Activated CD4-positive, alpha-beta memory T cell treated with anti-CD3 and anti-CD28 coated beads, Interleukin-2, amount 10 ng/mL, durations not matched to agents 7 days and 5 days (primary cell): ENCODE data around the gene FIBP. TPM values are rescaled to one million over a fixed set of nuclear protein-coding genes. Genes with fewer than 3 reads are reported as not detected.
A peak's percentile ranks its signal among the peaks of the same experiment; 100 is the strongest.

Source experiments
- CTCF ChIA-PET: fragments of 350-600 bp; sonication (Branson Sonifier 250); formaldehyde crosslinking; loops from one replicate; lab custom pipeline; 2021; ENCODE audit warnings: antibody characterized with exemption, inconsistent platforms; lab: Charles Lee
- POLR2A ChIA-PET: fragments of 350-600 bp; sonication (Branson Sonifier 250); formaldehyde crosslinking; loops from one replicate; lab custom pipeline; 2021; ENCODE audit warnings: antibody characterized with exemption; lab: Charles Lee
- DNase-seq: peaks from one replicate; pipeline ENCODE4 v3.0.0-alpha.2; 2020
- H3K27ac Mint-ChIP-seq: one replicate; pipeline ENCODE4 v1.8.0; 2021; ENCODE audit warnings: mild to moderate bottlenecking, mixed read lengths
- H3K27me3 Mint-ChIP-seq: one replicate; pipeline ENCODE4 v1.8.0; 2021; ENCODE audit warnings: mixed read lengths
- H3K36me3 Mint-ChIP-seq: one replicate; pipeline ENCODE4 v1.8.0; 2021; ENCODE audit warnings: low read depth, mixed read lengths
- H3K4me1 Mint-ChIP-seq: one replicate; pipeline ENCODE4 v1.8.0; 2021; ENCODE audit warnings: mixed read lengths
- H3K4me3 Mint-ChIP-seq: one replicate; pipeline ENCODE4 v1.8.0; 2021; ENCODE audit warnings: mild to moderate bottlenecking, mixed read lengths
- H3K9me3 Mint-ChIP-seq: one replicate; pipeline ENCODE4 v1.8.0; 2021; ENCODE audit warnings: mixed read lengths
- total RNA-seq, 2 experiments: library from RNA; stranded (reverse); gene quantifications; one replicate each; pipeline ENCODE4 v1.2.3, GENCODE V29; 2021

The FIBP gene
- total RNA-seq, 2 experiments from 2014 or later = 71.7 to 77.4 TPM

DNA sequence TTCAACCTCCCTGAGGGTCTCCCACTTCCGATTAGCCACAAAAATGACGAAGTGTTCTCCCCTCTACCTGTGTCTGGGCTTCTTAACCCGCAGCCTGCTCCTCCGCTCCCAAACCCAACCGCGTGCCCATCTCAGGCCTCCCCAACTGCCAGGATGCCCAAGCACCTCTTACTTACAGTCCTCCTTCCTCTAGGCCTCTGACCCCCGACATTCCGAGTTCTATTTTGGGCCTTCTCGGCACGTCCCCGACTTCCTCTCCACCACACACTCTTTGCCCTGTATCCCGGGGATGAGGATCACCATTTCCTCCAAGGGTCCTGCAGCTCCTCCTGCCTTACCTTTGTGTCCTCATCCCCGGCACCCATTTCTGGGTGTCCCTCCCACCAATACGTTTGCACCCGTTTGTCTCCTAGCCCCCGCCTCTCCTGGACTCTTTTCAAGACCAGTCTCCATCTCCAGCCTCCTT lies 28.4 kb downstream of the FIBP start:
- Mint-ChIP-seq H3K4me1 (peaks cover 56% of the 10 kb centered on the region), H3K4me3 (peak overlapping the region; percentile 84), H3K36me3 (peaks cover 61% of the 10 kb centered on the region), H3K27me3 (no peaks in the 10 kb centered on the region), H3K9me3 (no peaks in the 10 kb centered on the region), H3K27ac (peak overlapping the region; percentile 97)
- no peak for DNase-seq
- ChIA-PET CTCF (interaction anchor here (0.6 to 8.7 kb wide), 43 partner anchors 8 to 360 kb away, joined by 3 to 251 read pairs (median 5); partner anchors contain the start of genes AP5B1, BANF1, C11orf68 and CCDC85B), POLR2A (interaction anchor here (0.6 to 8.9 kb wide), 37 partner anchors 10 to 1115 kb away, joined by 3 to 284 read pairs (median 6); partner anchors contain the start of genes AP5B1, BANF1, C11orf68 and CCDC85B)

GRCh38 chr11:65859095-65859811 lies 29.0 kb downstream of the FIBP start:
- Mint-ChIP-seq H3K27me3 (no peaks in the 10 kb centered on the region), H3K4me3 (peak overlapping the region; percentile 84), H3K9me3 (no peaks in the 10 kb centered on the region), H3K4me1 (peaks cover 62% of the 10 kb centered on the region), H3K36me3 (peaks cover 63% of the 10 kb centered on the region), H3K27ac (peak overlapping the region; percentile 97)
- peak; percentile 99 for DNase-seq
- ChIA-PET CTCF (interaction anchor here (0.6 to 8.7 kb wide), 39 partner anchors 8 to 360 kb away, joined by 3 to 251 read pairs (median 6); partner anchors contain the start of genes AP5B1, BANF1, C11orf68 and CCDC85B), POLR2A (interaction anchor here (0.6 to 8.9 kb wide), 37 partner anchors 9 to 1115 kb away, joined by 3 to 284 read pairs (median 6); partner anchors contain the start of genes AP5B1, BANF1, C11orf68 and CCDC85B)

- POLR2A ChIA-PET = interaction anchor here (0.6 to 8.9 kb wide), 29 partner anchors 8 to 983 kb away, joined by 3 to 284 read pairs (median 12); partner anchors contain the start of genes AP5B1, BANF1, C11orf68 and CCDC85B
- Mint-ChIP-seq H3K4me3 (peak overlapping the region; percentile 84), H3K27ac (peak overlapping the region; percentile 97), H3K9me3 (no peaks in the 10 kb centered on the region), H3K27me3 (no peaks in the 10 kb centered on the region), H3K36me3 (peaks cover 64% of the 10 kb centered on the region), H3K4me1 (peaks cover 66% of the 10 kb centered on the region)
- DNase-seq = no peak
- CTCF ChIA-PET = interaction anchor here (1.2 to 8.7 kb wide), 11 partner anchors 12 to 243 kb away, joined by 4 to 251 read pairs (median 12); partner anchors contain the start of genes AP5B1, CCDC85B, CTSW and FIBP
These were observed 29.6 kb downstream of the FIBP start for GRCh38 chr11:65858681-65859087.

DNA sequence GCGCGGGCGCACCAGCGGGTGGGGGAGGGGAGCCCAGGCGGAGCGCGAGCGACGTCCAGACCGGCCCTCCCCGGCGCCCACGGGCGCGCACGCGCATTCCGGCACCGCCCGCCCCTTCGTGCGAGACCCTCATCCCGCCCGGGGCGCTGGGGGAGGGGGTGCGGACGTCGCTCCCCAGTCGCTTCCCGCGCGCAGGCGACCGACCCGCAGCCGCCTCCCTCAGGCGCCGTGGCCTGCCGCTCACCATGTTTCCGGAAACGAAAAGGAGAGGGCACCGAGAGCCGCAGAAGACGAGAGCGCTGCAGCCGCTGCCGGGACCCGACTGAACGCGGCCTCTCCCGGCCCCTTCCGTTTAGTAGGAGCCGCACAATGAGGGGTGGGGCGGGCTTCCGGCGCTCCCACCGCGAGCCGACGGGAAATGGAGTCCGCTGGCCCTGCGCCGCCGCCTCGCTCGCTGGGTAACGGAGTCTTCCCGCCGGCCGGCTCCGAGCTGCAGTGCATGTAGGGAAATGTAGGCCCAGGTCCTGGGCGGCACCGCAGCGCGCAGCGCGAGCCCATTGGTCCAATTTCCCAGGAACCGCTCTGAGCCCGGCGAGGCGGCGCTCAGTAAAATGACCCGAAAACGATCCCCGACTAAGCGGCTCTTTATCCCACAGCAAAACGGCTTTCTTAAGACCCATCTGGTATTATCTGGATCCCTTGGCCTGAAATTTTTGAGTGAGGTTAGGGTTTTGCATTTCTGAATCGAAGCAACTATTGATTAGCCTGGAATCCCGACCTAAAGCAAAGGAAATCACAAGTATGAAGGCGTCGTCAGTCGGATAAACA lies 30.2 kb downstream of the FIBP start, which contains the start of gene CFL1:
CFL1 (minus strand) TSS at position 328 of the 828 bp plus-strand sequence; CDS start at position 247, 81 bp downstream.
- H3K4me3 Mint-ChIP-seq = peak within 1 kb of the TSS; percentile 91
- H3K27ac Mint-ChIP-seq = peak within 1 kb of the TSS; percentile 97
- ChIA-PET POLR2A (interaction anchor here (0.6 to 8.9 kb wide), 27 partner anchors 8 to 736 kb away, joined by 3 to 284 read pairs (median 9); partner anchors contain the start of genes AP5B1, BANF1, C11orf68 and CCDC85B), CTCF (interaction anchor here (1.2 to 8.7 kb wide), 6 partner anchors 19 to 146 kb away, joined by 4 to 251 read pairs (median 10); partner anchors contain the start of genes AP5B1, CCDC85B, FIBP and KAT5)
- peaks cover 64% of the 10 kb centered on the region for H3K36me3 Mint-ChIP-seq
- no peaks in the 10 kb centered on the region for H3K27me3 Mint-ChIP-seq
- peaks cover 66% of the 10 kb centered on the region for H3K4me1 Mint-ChIP-seq
- DNase-seq = peak; percentile 99
- no peaks in the 10 kb centered on the region for H3K9me3 Mint-ChIP-seq

DNA sequence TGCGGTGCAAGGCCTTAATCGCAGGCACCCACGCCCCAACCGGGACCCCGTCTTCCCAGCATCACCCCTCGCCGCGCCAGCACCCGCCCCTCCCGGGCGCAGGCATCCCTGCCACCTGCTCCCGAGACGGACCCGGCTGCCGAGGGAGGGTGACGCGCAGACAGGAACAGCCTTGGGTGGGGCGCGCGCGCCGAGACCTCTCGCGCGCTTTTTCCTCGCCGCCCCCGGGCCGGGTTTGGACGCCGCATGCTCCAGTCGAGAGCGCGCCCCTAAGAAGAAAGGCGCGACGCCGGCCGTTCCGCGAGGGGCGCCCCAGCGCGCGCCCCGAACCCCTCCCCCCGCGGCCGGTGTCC lies 30.8 kb downstream of the FIBP start:
- peaks cover 64% of the 10 kb centered on the region for H3K36me3 Mint-ChIP-seq

GRCh38 chr11:65856689-65857499 lies 31.4 kb downstream of the FIBP start:
- Mint-ChIP-seq H3K4me3 (peak overlapping the region; percentile 91), H3K9me3 (peaks cover 2% of the 10 kb centered on the region), H3K27ac (peak overlapping the region; percentile 83), H3K4me1 (peaks cover 57% of the 10 kb centered on the region), H3K36me3 (peaks cover 66% of the 10 kb centered on the region), H3K27me3 (no peaks in the 10 kb centered on the region)
- CTCF ChIA-PET = interaction anchor here (1.4 to 8.7 kb wide), 3 partner anchors 31 to 145 kb away, joined by 4 to 251 read pairs (median 7); partner anchors contain the start of genes CCDC85B, FIBP and KAT5
- POLR2A ChIA-PET = interaction anchor here (0.6 to 8.9 kb wide), 12 partner anchors 13 to 242 kb away, joined by 3 to 284 read pairs (median 8); partner anchors contain the start of genes AP5B1, BANF1, C11orf68 and CCDC85B
- peak; percentile 90 for DNase-seq

More for the DNA sequence above, 30.8 kb downstream of the FIBP start:
- Mint-ChIP-seq H3K27ac (peak overlapping the region; percentile 83), H3K27me3 (no peaks in the 10 kb centered on the region), H3K4me3 (peak overlapping the region; percentile 91), H3K4me1 (peaks cover 61% of the 10 kb centered on the region), H3K9me3 (no peaks in the 10 kb centered on the region)
- peak; percentile 70 for DNase-seq
- ChIA-PET CTCF (interaction anchor here (1.2 to 8.7 kb wide), 3 partner anchors 30 to 146 kb away, joined by 4 to 251 read pairs (median 7); partner anchors contain the start of genes AP5B1, CCDC85B, FIBP and KAT5), POLR2A (interaction anchor here (1.0 to 8.9 kb wide), 14 partner anchors 8 to 242 kb away, joined by 4 to 284 read pairs (median 12); partner anchors contain the start of genes AP5B1, BANF1, C11orf68 and CCDC85B)

DNA sequence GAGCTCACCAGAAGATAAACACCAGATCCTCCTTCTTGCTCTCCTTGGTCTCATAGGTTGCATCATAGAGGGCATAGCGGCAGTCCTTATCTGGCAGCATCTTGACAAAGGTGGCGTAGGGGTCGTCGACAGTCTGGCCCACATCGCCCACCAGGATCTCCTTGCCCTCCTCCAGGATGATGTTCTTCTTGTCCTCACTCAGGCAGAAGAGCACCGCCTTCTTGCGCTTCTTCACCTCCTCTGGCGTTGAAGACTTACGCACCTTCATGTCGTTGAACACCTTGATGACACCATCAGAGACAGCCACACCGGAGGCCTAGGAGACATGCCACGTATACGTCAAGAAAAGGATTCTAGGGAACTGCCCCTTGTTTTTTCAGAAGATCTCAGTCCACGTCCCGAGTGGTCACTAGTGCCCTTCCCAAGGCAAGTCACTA lies 32.3 kb downstream of the FIBP start:
- Mint-ChIP-seq H3K9me3 (peaks cover 5% of the 10 kb centered on the region), H3K27me3 (no peaks in the 10 kb centered on the region), H3K27ac (peak overlapping the region; percentile 83), H3K4me1 (peaks cover 48% of the 10 kb centered on the region), H3K4me3 (peak overlapping the region; percentile 91), H3K36me3 (peaks cover 68% of the 10 kb centered on the region)
- DNase-seq = no peak
- ChIA-PET POLR2A (interaction anchor here (0.7 to 8.9 kb wide), 7 partner anchors 14 to 241 kb away, joined by 3 to 284 read pairs (median 8); partner anchors contain the start of genes AP5B1, BANF1, CCDC85B and EFEMP2), CTCF (interaction anchor here (1.4 to 8.7 kb wide), 2 partner anchors 32 to 144 kb away, joined by 4 to 251 read pairs; partner anchors contain the start of genes CCDC85B, FIBP and KAT5)

DNA sequence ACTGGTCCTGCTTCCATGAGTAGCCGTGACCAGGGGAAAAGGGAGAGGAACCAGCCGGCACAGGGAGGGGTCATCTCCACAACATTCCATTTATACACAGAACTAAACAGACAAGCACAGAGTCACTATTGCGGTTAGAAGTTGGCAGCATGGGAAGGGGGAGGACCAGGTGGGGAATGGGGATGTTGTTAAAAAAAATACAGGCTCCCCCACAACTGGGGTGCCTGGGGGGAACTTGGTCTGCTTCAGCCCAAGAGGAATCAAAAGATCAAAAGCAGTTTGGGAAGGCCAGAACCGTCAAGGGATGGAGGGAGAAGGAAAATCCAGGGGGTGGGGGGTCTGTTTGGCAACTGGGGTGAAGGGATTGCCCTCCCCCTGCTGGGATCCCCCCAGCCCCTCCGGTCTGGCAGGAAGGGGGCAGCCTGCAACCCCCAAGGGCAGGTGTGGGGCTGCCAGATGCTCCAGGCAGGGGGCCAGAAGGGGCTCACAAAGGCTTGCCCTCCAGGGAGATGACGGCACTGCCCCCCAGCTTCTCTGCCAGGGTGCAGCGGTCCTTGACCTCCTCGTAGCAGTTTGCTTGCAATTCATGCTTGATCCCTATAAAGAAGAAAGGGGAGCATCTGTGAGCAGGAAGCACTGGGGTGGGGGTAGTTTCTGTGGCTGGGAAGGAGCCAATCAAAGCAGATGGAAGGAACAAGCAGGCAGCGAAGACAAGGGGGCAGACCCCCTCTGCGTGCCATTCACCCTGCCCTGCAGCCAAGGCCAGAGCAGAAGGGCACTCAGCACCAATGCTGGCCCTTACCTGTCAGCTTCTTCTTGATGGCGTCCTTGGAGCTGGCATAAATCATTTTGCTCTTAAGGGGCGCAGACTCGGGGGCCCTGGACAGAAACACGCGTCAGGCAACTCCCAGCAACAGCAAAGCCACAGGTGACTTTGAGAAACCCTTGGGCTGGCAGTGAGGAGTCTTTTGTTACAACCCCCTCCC lies 33.1 kb downstream of the FIBP start:
- CTCF ChIA-PET = interaction anchor here (1.4 to 8.7 kb wide), 2 partner anchors 33 to 143 kb away, joined by 4 to 251 read pairs; partner anchors contain the start of genes CCDC85B, FIBP and KAT5
- Mint-ChIP-seq H3K27me3 (no peaks in the 10 kb centered on the region), H3K27ac (peak overlapping the region; percentile 83), H3K4me1 (peaks cover 45% of the 10 kb centered on the region), H3K4me3 (peak overlapping the region; percentile 91), H3K9me3 (peaks cover 5% of the 10 kb centered on the region), H3K36me3 (peaks cover 72% of the 10 kb centered on the region)
- POLR2A ChIA-PET = interaction anchor here (0.7 to 8.9 kb wide), 6 partner anchors 15 to 147 kb away, joined by 3 to 284 read pairs (median 18); partner anchors contain the start of genes AP5B1, BANF1, CCDC85B and EFEMP2
- DNase-seq = no peak

GRCh38 chr11:65854161-65854592 lies 34.1 kb downstream of the FIBP start:
- peaks cover 70% of the 10 kb centered on the region for H3K36me3 Mint-ChIP-seq
- H3K4me3 Mint-ChIP-seq = peak overlapping the region; percentile 39
- POLR2A ChIA-PET = interaction anchor here (1.5 to 2.5 kb wide), 3 partner anchors 9 to 21 kb away, joined by 4 to 8 read pairs (median 5); partner anchors contain the start of gene SNX32
- H3K27me3 Mint-ChIP-seq = no peaks in the 10 kb centered on the region
- CTCF ChIA-PET = no interaction called here
- peaks cover 5% of the 10 kb centered on the region for H3K9me3 Mint-ChIP-seq
- no peak for DNase-seq
- no peak overlapping the region for H3K27ac Mint-ChIP-seq
- H3K4me1 Mint-ChIP-seq = peaks cover 42% of the 10 kb centered on the region
